Gastrocnemius medialis (tissue), 4 donors: ENCODE data around the gene CAMK1.

Experiments
- CTCF ChIP-seq, 5 experiments: fragments of 450-650 bp in 3 of 5; fragments of 200-600 bp in 2 of 5; sonication (generic) in 2 of 5; IDR thresholded peaks in 4 of 5; conservative IDR thresholded peaks in 1 of 5; 1 replicate in 4 of 5; 2 replicates in 1 of 5; pipeline ENCODE4 v1.5.1; 2016 to 2019; ENCODE audit warnings: antibody characterized with exemption in 5 of 5, mild to moderate bottlenecking in 3 of 5, moderate library complexity in 3 of 5
- POLR2A ChIP-seq, 2 donors: fragments of 450-650 bp; IDR thresholded peaks; one replicate each; pipeline ENCODE4 v1.6.1; 2017; ENCODE audit warnings: antibody characterized with exemption in 2 of 2, mild to moderate bottlenecking in 2 of 2, moderate library complexity in 2 of 2

- TF ChIP-seq POLR2A (IDR thresholded peaks at IDR 0.05) (no peak), CTCF (IDR thresholded peaks at IDR 0.05 in 4 of 5, conservative IDR thresholded peaks at IDR 0.05 in 1 of 5) (no peak)
Observed at GRCh38 chr3:9745521-9745920, 24.2 kb downstream of the CAMK1 start.
